ENCODE data around the gene HAUS8. TPM values are rescaled to one million over a fixed set of nuclear protein-coding genes. Genes with fewer than 3 reads are reported as not detected.

HAUS8 gene
- total and polyA plus RNA-seq, 12 donors: 3.9 to 17.9 (median 9.0) TPM

DNA sequence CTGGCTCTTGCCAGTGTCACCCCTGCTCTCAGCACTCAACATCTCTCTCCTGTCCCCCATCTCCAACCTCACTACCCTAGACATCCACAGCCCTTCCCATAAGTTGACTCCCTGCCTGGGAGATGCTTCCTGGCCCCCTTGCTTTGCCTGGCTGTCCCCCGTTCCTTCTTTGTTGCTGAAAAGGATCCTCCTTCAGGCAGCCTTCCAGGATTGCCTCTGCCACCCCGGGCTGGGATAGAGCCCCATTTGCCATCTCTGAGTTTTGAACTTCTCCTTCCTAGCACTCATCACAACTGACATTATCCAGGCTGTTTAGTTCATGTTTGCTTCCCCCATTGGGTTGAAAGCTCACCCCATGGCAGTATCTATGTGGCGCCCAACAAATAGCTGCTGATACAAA, 68.7 kb downstream of the HAUS8 start:
- H3K9me3 ChIP-seq (replicated peaks in 1 of 3): no peaks in the 10 kb centered on the region
- no peak overlapping the region for H3K27ac ChIP-seq
- H3K36me3 ChIP-seq (replicated peaks in 1 of 2): no peaks in the 10 kb centered on the region
- DNase-seq: no peak
- intact Hi-C loops (cut with DNase I): no loop called here
- no peak for TF ChIP-seq POLR2A (IDR thresholded peaks at IDR 0.05)
- TF ChIP-seq, protein P1, sequence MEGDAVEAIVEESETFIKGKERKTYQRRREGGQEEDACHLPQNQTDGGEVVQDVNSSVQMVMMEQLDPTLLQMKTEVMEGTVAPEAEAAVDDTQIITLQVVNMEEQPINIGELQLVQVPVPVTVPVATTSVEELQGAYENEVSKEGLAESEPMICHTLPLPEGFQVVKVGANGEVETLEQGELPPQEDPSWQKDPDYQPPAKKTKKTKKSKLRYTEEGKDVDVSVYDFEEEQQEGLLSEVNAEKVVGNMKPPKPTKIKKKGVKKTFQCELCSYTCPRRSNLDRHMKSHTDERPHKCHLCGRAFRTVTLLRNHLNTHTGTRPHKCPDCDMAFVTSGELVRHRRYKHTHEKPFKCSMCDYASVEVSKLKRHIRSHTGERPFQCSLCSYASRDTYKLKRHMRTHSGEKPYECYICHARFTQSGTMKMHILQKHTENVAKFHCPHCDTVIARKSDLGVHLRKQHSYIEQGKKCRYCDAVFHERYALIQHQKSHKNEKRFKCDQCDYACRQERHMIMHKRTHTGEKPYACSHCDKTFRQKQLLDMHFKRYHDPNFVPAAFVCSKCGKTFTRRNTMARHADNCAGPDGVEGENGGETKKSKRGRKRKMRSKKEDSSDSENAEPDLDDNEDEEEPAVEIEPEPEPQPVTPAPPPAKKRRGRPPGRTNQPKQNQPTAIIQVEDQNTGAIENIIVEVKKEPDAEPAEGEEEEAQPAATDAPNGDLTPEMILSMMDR (IDR thresholded peaks at IDR 0.05): no peak
- 88 to 93% (median 90%) methylated on average over 3 of the region's 3 CpGs for WGBS, 4 donors
- no peaks in the 10 kb centered on the region for H3K4me1 ChIP-seq (replicated peaks in 1 of 2)
- H3K4me3 ChIP-seq: no peak overlapping the region
- H3K27me3 ChIP-seq: no peaks in the 10 kb centered on the region

DNA sequence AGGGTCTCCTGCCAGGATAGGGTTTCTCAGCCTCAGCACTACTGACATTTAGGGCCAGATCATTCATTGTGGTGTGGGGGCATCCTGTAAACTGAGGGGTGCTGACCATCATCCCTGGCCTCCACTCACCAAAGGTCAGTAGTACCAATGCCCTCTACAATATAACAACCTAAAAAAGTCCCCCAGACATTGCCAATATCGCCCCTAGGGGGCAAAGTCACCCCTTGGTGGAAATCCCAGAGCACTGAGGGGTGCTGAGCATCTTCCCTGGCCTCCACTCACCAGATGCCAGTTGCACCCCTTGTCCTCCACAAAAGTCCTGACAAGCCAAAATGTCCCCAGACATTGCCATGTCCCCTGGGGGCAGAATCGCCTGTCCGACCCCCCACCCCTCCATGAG, 70.3 kb downstream of the HAUS8 start:
- 50 to 74% (median 56%) methylated on average over 2 to 3 of the region's 3 CpGs for WGBS, 4 donors

DNA sequence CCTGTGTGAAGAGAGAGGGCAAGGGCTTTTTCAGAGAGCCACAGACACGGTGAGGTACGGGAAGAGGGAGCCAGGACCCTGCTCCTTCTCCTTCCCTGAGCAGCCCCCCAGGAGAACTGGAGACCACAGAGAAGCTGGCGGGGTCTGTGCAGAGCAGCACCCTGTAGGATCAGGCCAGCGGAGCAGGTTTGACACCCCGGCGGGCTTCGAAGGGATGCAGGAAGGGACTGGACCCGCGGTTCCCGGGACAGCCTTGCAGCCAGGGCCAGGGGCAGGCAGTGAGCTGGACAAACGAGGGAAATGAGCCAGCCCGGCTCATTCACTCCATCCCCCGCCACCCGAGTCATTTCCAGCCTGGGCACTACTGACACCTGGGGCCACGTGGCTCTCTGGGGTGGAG, 70.9 kb downstream of the HAUS8 start:
- TF ChIP-seq, protein P1 (IDR thresholded peaks at IDR 0.05): no peak
- no peak for TF ChIP-seq POLR2A (IDR thresholded peaks at IDR 0.05)
- H3K4me1 ChIP-seq (replicated peaks in 1 of 2): no peaks in the 10 kb centered on the region
- DNase-seq: no peak
- no peak overlapping the region for H3K27ac ChIP-seq
- H3K36me3 ChIP-seq (replicated peaks in 1 of 2): no peaks in the 10 kb centered on the region
- 82 to 92% (median 86%) methylated on average over 10 to 15 of the region's 15 CpGs for WGBS, 4 donors
- H3K27me3 ChIP-seq: no peaks in the 10 kb centered on the region
- intact Hi-C loops (cut with DNase I): no loop called here
- H3K4me3 ChIP-seq: no peak overlapping the region
- H3K9me3 ChIP-seq (replicated peaks in 1 of 3): no peaks in the 10 kb centered on the region

More for the DNA sequence above, 70.3 kb downstream of the HAUS8 start:
- Histone ChIP-seq H3K4me3 (no peak overlapping the region), H3K27ac (no peak overlapping the region), H3K36me3 (replicated peaks in 1 of 2) (no peaks in the 10 kb centered on the region), H3K27me3 (no peaks in the 10 kb centered on the region), H3K4me1 (replicated peaks in 1 of 2) (no peaks in the 10 kb centered on the region), H3K9me3 (replicated peaks in 1 of 3) (no peaks in the 10 kb centered on the region)
- DNase-seq: no peak
- intact Hi-C loops (cut with DNase I): no loop called here
- TF ChIP-seq, protein P1 (IDR thresholded peaks at IDR 0.05): no peak
- no peak for TF ChIP-seq POLR2A (IDR thresholded peaks at IDR 0.05)

DNA sequence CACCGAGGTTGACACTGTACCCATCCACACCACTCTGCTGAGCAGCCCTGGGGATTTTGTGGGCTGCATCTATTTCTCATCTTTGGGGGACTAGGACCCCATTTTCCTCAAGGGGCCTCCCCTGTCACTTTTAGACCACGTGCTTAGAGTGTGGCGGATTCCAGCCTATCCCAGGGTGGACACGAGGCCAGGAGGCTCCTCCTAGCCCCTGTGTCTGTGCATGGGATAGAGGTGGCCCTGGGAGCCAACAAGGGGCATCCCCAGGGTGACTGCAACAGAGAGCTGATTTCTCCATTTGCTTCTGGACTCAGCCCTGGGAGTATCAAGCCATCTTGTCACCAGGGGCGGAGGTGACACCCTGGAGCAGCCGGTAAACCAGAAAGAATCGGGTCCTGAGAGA, 72.8 kb downstream of the HAUS8 start:
- Histone ChIP-seq H3K36me3 (replicated peaks in 1 of 2) (no peaks in the 10 kb centered on the region), H3K9me3 (replicated peaks in 1 of 3) (no peaks in the 10 kb centered on the region), H3K27ac (no peak overlapping the region), H3K27me3 (no peaks in the 10 kb centered on the region), H3K4me3 (no peak overlapping the region), H3K4me1 (replicated peaks in 1 of 2) (no peaks in the 10 kb centered on the region)
- DNase-seq: no peak
- intact Hi-C loops (cut with DNase I): no loop called here
- WGBS, 4 donors: 57 to 65% (median 60%) methylated on average over 7 of the region's 7 CpGs
- TF ChIP-seq, protein P1 (IDR thresholded peaks at IDR 0.05): no peak
- TF ChIP-seq POLR2A (IDR thresholded peaks at IDR 0.05): no peak
